Measurements from ENCODE around the gene SRSF9.
A peak's percentile ranks its signal among the peaks of the same experiment; 100 is the strongest.
"Not testable (repeated sequence)": the region's sequence is repeated elsewhere in the genome, so short reads cannot be mapped to it uniquely, and the experiment has no call there.

The SRSF9 gene

GRCh38 chr12:120469450-120470149 is at the start of gene SRSF9:
Gene SRSF9 (minus strand): TSS chr12:120469748. CDS start chr12:120469609, 139 bp downstream.
- DNase-seq (ENCODE audit: low spot score) (peak; percentile 98), FAIRE-seq (no peak)

- not testable (repeated sequence) for FAIRE-seq; DNase-seq (ENCODE audit: low spot score)
Observed at GRCh38 chr12:120519324-120519723, 49.8 kb upstream of the SRSF9 start.

- no peak for FAIRE-seq
Observed at GRCh38 chr12:120515496-120515895, 45.9 kb upstream of the SRSF9 start.

GRCh38 chr12:120514002-120514401 is 44.5 kb upstream of the SRSF9 start:
- DNase-seq (ENCODE audit: low spot score), result no peak
- FAIRE-seq, result no peak

More at GRCh38 chr12:120515496-120515895, 45.9 kb upstream of the SRSF9 start:
- no peak for DNase-seq (ENCODE audit: low spot score)

- DNase-seq (ENCODE audit: low spot score) (no peak), FAIRE-seq (no peak)
Observed at GRCh38 chr12:120508537-120508936, 39.0 kb upstream of the SRSF9 start.

GRCh38 chr12:120504587-120504986 is 35.0 kb upstream of the SRSF9 start:
- no peak for DNase-seq (ENCODE audit: low spot score)
- no peak for FAIRE-seq

GRCh38 chr12:120500581-120500980 is 31.0 kb upstream of the SRSF9 start:
- DNase-seq (ENCODE audit: low spot score) (no peak), FAIRE-seq (no peak)

GRCh38 chr12:120498870-120499515 is 29.4 kb upstream of the SRSF9 start:
- FAIRE-seq, result no peak
- DNase-seq (ENCODE audit: low spot score), result no peak

- DNase-seq (ENCODE audit: low spot score), result no peak
- no peak for FAIRE-seq
Observed at GRCh38 chr12:120497524-120498150, 28.1 kb upstream of the SRSF9 start.

GRCh38 chr12:120496413-120497340 is 27.1 kb upstream of the SRSF9 start:
- no peak for FAIRE-seq
- DNase-seq (ENCODE audit: low spot score), result peak; percentile 68

- no peak for FAIRE-seq
- DNase-seq (ENCODE audit: low spot score), result peak; percentile 98
Observed at GRCh38 chr12:120495731-120496412, 26.3 kb upstream of the SRSF9 start, which contains the start of gene DYNLL1. Gene DYNLL1 (plus strand): TSS chr12:120496113. CDS start chr12:120496422, 309 bp downstream.

GRCh38 chr12:120495186-120495730 is 25.7 kb upstream of the SRSF9 start:
- DNase-seq (ENCODE audit: low spot score) (no peak), FAIRE-seq (no peak)

- no peak for FAIRE-seq
- DNase-seq (ENCODE audit: low spot score), result no peak
Observed at GRCh38 chr12:120490833-120491512, 21.4 kb upstream of the SRSF9 start.

- FAIRE-seq, result no peak
- no peak for DNase-seq (ENCODE audit: low spot score)
Observed at GRCh38 chr12:120490325-120490724, 20.8 kb upstream of the SRSF9 start.

- no peak for DNase-seq (ENCODE audit: low spot score)
- no peak for FAIRE-seq
Observed at GRCh38 chr12:120489018-120489417, 19.5 kb upstream of the SRSF9 start.

GRCh38 chr12:120488057-120488640 is 18.6 kb upstream of the SRSF9 start:
- DNase-seq (ENCODE audit: low spot score) (no peak), FAIRE-seq (no peak)

GRCh38 chr12:120487552-120487951 is 18.0 kb upstream of the SRSF9 start:
- not testable (repeated sequence) for DNase-seq (ENCODE audit: low spot score); FAIRE-seq

GRCh38 chr12:120485961-120486881 is 16.7 kb upstream of the SRSF9 start:
- DNase-seq (ENCODE audit: low spot score), result no peak
- no peak for FAIRE-seq
